Left forelimb (tissue), 1 donor: Measurements from ENCODE around the gene PDE4A.
"Not testable (repeated sequence)": the region's sequence is repeated elsewhere in the genome, so short reads cannot be mapped to it uniquely, and the experiment has no call there.

Experiments
- DNase-seq: peaks from one replicate; pipeline ENCODE4 v3.0.0-alpha.2; 2018; ENCODE audit warnings: low spot score

Gene PDE4A

DNA sequence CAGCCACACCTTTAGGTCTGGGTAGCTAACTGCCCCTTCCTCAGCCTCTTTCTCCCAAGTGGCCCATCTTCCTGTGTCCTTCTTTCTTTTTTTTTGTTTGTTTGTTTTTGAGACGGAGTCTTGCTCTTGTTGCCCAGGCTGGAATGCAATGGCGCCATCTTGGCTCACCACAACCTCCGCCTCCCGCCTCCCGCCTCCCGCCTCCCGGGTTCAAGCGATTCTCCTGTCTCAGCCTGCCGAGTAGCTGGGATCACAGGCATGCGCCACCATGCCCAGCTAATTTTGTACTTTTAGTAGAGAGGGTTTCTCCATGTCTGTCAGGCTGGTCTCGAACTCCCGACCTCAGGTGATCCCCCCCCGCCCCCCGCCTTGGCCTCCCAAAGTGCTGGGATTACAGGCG lies 41.7 kb downstream of the PDE4A start:
- not testable (repeated sequence) for DNase-seq

DNA sequence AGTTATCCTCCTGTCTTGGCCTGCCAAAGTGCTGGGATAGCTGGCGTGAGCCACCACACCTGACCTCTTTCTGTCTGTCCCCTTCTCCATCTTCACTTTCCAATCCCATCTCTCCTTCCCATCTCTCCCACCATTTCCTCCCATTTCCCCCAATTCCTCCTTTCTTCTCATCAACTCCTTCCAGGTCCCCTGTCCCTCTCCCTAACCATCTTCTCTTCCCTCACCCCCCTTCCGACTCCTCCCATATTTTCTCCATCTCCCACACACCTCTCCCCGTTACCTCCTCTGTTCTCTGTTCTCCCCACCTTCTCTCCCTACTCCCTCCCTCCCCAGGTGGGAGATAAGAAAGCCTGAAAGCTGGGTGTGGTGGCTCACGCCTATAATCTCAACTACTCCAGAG lies 42.2 kb downstream of the PDE4A start:
- DNase-seq = no peak

DNA sequence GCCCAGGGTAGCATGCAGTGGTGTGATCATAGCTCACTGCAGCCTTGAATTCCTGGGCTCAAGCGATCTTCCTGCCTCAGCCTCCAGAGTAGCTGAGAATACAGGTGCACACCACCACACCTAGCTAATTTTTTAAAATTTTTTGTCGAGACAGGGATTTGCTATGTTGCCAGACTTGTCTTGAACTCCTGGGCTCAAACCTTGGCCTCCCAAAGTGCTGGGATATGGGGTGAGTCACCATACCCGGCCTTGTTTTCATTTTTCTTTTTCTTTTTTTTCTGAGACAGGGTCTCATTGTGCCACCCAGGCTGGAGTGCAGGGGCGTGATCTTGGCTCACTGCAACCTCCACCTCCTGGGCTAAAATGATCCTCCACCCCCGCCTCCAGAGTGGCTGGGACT lies 44.1 kb downstream of the PDE4A start:
- no peak for DNase-seq

DNA sequence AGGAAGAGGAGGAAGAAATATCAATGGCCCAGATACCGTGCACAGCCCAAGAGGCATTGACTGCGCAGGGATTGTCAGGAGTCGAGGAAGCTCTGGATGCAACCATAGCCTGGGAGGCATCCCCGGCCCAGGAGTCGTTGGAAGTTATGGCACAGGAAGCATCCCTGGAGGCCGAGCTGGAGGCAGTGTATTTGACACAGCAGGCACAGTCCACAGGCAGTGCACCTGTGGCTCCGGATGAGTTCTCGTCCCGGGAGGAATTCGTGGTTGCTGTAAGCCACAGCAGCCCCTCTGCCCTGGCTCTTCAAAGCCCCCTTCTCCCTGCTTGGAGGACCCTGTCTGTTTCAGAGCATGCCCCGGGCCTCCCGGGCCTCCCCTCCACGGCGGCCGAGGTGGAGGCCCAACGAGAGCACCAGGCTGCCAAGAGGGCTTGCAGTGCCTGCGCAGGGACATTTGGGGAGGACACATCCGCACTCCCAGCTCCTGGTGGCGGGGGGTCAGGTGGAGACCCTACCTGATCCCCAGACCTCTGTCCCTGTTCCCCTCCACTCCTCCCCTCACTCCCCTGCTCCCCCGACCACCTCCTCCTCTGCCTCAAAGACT lies 46.9 kb downstream of the PDE4A start:
- DNase-seq = no peak

DNA sequence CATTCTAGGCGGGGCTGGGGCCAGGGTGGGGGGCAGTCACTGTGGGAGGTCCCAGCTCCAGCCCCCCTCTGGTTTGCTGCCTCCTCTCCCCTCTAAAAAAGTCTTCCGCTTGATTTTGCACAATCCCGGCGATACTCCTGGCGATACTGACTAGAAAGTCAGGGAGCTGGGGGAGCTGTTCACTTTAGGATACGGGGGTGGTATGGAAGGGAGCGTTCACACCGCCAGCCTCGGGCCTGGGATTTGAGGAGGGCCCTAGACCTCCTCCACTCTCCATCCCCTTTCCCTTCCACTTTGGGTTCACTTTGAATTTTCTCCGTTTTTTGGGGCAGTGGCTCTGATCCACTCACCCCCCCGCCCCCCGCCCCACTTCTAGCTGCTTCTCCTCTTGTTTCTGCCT lies 47.8 kb downstream of the PDE4A start:
- DNase-seq = no peak

DNA sequence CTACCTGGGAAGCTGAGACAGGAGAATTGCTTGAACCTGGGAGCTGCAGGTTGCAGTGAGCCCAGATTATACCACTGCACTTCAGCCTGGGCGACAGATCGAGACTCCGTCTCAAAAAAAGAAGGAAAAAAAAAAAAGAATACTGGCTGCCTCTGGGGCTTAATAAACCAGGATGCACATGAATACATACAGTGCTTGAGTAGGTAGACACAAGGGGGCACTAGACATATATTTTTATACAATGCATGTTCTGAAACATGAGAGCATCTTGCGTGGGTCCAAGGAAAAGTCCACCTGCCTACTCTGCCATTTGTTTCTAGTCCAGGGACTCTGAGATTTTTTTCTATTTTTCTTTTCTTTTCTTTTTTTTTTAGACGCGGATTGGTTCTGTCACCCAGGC lies 51.6 kb downstream of the PDE4A start:
- no peak for DNase-seq

DNA sequence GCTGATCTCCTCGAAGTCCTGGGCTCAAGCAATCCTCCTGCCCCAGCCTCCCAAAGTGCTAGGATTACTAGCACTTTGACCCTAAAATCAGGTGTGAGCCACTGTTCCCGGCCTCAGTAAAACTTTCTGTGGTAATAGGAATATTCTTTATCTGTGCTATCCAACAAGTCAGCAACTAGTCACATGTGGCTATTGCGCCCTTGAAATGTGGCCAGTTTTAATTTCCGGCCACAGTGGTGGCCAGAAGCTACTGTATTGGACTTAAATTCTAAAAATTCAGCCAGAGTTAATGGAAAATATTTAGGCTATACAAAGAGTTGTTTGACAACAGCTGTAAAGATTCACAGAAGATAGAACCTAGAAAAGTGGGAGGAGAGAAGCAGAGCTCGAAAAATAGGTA lies 52.9 kb downstream of the PDE4A start:
- no peak for DNase-seq

DNA sequence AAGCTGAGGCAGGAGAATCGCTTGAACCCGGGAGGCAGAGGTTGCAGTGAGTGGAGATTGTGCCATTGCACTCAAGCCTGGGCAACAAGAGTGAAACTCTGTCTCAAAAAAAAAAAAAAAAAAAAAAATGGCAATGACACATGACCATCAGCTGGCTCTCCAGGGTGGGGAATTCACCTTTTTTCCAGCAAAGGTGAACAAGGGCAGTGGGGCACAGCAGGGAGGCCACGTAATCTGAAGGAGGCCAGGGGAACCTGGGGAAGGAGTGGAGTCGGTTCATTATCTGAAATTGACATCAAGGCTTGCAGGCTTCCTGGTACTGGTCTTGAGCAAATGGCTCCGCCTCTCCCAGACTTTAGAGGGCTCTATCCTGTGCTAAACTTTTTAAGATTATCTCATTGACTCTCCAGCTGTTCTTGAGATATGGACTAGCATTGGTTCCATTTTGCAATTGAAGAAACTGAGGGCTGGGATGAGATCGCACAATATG lies 54.7 kb downstream of the PDE4A start:
- no peak for DNase-seq

DNA sequence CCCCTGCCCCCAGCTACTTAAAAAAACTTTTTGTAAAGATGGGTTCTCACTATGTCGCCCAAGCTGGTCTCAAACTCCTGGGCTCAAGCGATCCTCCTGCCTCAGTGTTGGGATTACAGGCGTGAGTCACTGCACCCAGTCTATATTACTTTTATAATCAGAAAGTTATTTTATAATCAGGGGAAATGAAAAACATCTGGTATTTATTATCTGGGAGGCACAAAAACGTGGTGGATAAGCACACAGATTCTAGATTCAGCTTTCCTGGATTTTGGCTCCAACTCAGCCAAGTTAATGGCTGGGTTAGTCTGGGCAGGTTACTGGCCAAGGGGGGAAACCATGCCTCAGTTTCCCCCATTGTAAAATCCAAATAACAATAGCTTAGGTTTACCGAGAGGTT lies 58.1 kb downstream of the PDE4A start:
- no peak for DNase-seq

DNA sequence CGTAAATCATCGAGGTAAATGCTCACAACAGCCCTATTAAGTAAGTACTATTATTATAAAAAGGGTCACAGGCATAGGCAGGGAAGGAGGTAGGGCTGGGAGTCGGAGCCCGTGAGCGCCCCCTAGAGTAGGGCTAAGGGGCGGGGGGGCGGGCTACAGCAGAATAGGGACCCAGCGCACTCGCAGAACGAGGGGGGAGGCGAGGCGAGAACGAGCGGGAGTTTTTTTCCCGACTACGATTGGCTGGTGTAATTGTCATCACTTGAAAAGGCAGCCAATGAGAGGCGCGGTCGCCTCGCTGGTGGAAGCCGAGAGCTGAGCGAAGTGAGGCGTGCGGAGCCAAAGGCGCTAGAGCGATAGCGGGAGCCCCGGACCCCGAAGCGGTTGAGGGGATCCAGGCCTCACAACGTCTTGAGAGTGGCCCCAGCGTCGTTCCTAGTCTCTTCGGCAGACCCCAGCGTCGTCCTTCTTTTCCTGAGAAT lies 58.6 kb downstream of the PDE4A start:
- DNase-seq = peak; percentile 87

DNA sequence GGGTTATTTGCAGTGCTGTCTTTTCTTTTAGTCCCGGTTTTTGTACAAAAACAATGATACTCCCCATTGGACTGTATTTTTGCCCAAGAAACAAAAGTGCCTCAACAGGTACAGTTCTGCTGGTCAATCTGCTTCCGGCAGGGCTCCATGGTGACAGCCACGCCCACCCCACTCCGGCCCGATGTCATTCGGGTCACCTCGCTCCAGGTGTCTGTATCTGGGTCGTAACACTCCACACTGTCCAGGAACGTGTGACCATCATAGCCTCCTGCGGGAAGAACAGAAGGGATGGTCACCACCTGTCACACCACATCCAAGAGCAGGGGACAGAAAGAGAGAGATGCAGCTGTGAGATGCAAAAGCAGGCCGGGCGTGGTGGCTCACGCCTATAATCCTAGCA lies 66.2 kb downstream of the PDE4A start:
- no peak for DNase-seq

DNA sequence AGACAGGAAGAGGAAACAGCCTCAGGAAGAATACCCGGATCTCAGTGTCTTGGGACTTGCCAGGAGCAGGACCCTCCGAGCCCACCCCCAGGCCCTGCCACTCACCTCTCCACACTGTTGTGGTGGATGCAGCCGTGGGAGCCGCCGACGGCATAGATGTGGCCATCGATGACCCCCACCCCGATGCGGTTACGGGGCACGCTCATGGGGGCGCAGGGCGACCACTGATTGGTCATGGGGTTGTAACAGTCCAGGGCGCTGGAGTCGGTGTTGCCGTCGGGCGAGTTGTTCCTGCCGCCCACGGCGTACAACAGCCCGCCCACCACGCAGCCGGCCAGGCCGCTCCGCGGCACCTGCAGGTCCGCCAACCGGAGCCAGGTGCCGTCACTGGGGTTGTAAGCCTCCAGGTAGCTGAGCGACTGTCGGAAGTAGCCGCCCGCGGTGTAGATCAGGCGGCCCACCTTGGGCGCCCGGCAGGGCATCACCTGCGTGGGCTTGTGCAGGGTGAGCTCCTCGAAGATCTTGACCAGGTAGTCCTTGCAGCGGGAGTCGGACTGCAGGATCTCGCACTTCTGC lies 71.2 kb downstream of the PDE4A start:
- no peak for DNase-seq

DNA sequence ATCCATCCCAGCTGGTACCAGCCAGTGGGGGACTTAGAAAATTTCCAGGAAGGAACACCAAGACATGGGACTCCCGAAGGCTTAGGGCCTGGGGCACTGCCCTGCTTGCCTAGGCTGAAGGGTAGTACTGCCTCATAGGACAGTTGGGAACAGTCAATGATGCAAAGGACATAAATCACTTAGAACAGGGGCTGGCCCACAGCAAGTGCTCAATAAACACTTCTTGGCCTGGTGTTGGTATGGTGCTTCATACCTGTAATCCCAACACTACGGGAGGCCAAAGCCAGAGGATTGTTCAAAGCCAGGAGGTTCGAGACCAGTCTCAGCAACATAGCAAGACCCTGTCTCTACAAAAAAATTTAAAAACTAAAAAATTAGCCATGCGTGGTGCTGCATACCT lies 77.0 kb downstream of the PDE4A start:
- no peak for DNase-seq

DNA sequence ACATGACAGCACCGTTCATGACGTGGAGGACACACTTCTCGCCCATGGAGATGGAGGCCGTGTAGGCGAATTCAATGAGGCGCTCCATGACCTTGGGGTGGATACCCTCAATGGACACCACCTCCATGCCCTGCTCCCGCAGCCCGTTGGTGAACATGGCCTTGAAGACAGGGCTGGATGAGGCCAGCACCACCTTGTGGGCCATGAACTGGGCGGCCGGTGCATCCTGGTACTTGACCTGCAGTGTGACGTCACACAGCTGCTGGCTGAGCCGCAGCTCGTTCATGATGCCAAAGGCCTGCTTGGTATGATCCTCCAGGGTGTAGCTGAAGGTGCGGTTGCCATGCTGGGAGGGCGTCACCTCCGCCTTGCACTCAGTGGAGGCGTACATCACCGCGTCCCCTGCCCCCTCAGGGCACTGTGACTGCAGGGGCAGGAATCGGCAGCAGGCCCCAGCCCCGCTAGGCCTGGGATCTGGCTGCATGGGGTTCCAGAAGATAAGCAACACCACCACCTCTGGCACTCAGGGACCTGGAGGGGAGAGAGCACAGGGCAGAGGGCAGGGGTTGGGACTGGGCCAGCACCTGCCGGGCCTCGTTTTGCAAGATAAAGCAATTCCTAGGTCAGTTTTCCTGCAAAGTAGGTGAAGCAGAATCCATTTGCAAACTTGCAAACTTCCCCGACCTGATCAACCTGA lies 79.4 kb downstream of the PDE4A start:
- DNase-seq = no peak

DNA sequence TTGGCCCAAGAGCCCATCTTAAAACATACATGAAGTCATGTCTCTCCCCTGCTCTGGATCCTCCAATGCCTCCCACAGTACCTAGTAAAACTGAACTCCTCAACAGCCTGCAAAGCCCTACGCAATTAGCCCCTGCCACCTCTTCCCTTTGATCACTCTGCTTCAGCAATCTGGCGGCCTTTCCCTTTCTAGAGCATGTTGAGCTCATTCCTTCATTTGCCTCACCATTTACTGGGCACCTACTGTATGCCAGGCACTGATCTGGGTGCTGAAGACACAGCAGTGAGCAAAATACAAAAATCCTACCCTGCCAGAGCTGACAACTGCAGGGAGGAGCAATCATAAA lies 79.9 kb downstream of the PDE4A start:
- DNase-seq = no peak

DNA sequence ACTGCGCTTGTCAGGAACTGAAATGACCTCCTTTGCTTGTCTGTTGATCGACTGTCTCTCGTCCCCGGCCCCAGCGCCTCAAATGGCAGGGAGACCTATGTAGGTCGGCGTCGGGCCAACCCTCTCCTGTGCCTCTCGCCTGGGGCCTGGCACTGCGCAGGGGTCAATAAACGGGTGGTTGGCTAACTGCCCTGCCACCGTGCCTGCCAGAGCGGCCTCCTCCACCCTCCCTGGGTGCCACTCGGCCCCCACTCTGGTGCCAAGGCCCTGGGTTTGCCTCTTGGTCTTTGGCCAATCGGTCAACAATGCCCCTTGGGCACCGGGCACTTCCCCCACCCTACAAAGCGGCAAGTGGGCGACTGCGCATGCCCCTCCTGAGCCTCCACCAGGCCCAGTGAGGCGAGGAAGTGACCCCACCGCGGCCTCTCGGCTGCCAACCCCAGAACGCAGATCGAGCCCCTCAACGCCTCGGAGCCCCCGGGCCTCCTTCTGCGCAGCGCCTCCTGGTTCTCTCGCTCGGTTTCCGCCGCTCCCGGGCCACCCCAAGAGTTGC lies 81.7 kb downstream of the PDE4A start:
- DNase-seq = peak; percentile 74

DNA sequence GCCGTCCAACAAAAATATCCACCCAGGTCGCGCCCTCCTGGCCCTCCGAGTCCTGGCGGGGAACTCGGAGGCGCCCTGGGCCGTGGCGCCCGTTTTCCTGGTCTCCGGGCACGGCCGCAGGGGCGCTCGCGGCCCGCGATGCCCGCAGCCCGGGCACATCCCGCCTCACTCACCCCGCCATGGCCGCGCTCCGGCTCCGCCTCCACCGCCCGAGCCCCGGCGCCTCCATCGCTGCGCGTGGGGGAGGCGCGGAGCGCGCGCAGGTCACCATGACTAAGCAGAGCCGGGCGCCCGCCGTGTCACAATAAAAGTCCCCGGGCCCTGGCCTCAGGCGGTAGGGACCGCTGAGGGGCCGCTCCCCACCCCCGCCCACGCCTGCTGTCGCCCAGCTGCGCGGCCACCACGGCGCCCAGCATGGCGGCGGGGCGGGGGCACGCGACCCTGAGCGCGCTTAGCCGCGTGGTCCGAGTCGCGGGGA lies 82.2 kb downstream of the PDE4A start:
- DNase-seq = peak; percentile 93

DNA sequence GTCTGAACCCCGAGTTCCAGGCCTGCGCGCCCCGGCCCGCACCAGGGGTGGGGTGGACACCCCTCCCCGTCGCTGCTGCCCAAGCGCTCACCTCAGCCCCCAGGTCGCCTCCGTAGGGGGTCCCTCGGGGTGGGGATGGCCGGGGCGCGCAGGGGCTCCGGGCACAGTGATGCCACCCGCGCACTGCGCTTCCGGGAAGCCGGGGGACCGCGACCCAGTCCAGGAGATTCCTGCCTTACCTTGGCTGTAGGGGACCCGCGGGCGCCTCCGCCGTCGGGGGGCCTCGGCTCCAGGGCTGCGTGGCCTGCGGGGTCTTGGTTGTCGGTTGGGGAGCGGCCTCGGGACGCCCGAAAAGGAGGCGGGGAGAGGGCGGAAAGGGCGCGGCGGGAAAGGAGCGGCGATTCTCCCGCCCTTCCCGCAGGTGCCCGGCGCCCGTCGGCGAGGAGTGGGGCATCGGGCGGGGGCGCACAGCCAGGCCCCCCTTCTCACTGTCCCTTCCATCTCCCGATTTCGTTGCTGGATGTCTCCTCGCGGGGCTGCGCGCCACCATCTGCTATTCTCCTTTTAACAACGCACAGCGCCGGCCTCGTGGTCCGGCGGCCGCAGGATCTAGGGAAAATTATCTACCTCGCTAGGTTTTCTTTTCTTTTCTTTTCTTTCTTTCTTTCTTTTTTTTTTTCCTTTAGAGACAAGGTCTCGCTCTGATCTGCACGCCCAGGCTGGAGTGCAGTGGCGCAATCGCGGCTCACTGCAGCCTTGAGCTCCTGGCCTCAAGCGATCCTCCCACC lies 82.9 kb downstream of the PDE4A start, which contains the start of gene KEAP1:
Gene KEAP1, minus strand, starts transcription at position 355 of the 788 bp plus-strand sequence. CDS start 3,323 bp downstream, outside the sequence.
- DNase-seq = no peak

DNA sequence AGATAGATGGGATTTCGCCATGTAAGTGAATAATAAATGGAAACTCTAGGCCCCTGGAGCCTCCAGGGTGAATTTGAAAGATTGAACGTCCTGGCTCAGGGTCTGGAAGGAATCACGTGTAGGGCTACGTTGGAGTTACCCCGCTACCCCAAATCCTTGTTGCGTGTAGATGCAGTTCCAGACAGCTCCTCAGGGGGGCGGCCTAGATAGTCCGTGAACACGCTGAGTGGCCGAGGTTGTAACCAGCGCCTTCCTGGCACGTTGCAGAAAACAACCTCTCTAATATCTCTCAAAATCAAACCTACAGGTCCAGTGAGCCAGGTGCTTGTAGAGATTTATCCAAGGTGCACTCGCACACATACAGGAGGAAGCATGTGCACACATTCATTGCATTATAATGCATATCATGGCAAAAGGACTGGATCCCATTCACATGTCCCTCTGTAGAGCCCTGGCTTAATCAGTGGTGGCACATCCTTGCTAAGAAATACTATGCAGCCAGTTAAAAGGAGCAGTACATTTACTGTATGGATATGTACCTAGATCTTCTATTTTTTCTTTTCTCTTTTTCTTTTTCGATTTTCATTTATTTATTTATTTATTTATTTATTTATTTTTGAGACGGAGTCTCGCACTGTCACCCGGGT lies 85.4 kb downstream of the PDE4A start:
- no peak for DNase-seq

DNA sequence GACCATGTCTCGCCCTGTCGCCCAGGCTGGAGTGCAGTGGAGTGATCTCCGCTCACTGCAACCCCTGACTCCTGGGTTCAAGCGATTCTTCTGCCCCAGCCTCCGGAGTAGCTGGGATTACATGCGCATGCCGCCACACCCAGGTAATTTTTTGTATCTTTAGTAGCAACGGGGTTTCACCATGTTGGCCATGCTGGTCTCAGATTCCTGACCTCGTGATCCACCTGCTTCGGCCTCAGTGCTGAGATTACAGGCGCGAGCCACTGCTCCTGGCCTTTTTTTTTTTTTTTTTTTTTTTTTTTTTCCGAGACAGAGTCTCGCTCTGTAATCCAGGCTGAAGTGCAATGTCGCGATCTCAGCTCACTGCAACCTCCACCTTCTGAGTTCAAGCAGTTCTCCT lies 87.7 kb downstream of the PDE4A start:
- no peak for DNase-seq

DNA sequence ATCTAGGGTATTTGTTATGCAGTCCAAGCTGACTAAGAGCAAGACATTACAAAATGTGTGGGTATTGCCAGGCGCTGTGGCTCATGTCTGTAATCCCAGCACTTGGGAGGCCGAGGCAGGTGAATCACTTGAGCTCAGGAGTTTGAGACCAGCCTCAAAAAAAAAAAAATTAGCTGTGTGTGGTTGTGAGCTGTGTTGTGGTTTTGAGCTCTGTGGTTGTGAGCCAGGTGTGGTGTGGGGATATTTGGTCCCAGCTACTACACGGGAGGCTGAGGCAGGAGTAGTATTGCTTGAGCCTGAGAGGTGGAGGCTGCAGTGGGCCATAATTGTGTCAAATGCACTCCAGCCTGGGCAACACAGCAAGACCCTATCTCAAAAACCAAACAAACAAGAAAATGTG lies 88.4 kb downstream of the PDE4A start:
- DNase-seq = no peak
